ENCODE results near the gene TAF11L4.
A peak's percentile ranks its signal among the peaks of the same experiment; 100 is the strongest.
"Not testable (repeated sequence)": the region's sequence is repeated elsewhere in the genome, so short reads cannot be mapped to it uniquely, and the experiment has no call there.

TAF11L4 gene

GRCh38 chr5:17521501-17521900 lies at the start of gene TAF11L4:
TSS of gene TAF11L4 (plus strand) at chr5:17521801.
- not testable (repeated sequence) for DNase-seq

- DNase-seq = not testable (repeated sequence)
These were observed 46.5 kb upstream of the TAF11L4 start for GRCh38 chr5:17475064-17475463.

- DNase-seq = no peak
These were observed 44.6 kb upstream of the TAF11L4 start for GRCh38 chr5:17477043-17477442.

- DNase-seq = no peak
These were observed 43.9 kb upstream of the TAF11L4 start for GRCh38 chr5:17477573-17478265.

- DNase-seq = no peak
These were observed 40.2 kb upstream of the TAF11L4 start for GRCh38 chr5:17481378-17481777.

GRCh38 chr5:17482790-17483189 lies 38.8 kb upstream of the TAF11L4 start:
- DNase-seq = no peak

- not testable (repeated sequence) for DNase-seq
These were observed 35.0 kb upstream of the TAF11L4 start for GRCh38 chr5:17486464-17487173.

- no peak for DNase-seq
These were observed 34.5 kb upstream of the TAF11L4 start for GRCh38 chr5:17487174-17487512.

- DNase-seq = not testable (repeated sequence)
These were observed 30.3 kb upstream of the TAF11L4 start for GRCh38 chr5:17491257-17491656.

GRCh38 chr5:17492770-17493169 lies 28.8 kb upstream of the TAF11L4 start:
- DNase-seq = no peak

GRCh38 chr5:17497446-17497845 lies 24.2 kb upstream of the TAF11L4 start:
- DNase-seq = no peak

- DNase-seq = not testable (repeated sequence)
These were observed 23.7 kb upstream of the TAF11L4 start, which contains the start of gene TAF11L2 for GRCh38 chr5:17497931-17498330. TSS of gene TAF11L2 (plus strand) at chr5:17498231.

GRCh38 chr5:17511775-17512325 lies 9.8 kb upstream of the TAF11L4 start:
- no peak for DNase-seq

GRCh38 chr5:17517526-17517925 lies 4.1 kb upstream of the TAF11L4 start:
- not testable (repeated sequence) for DNase-seq

GRCh38 chr5:17518067-17518466 lies 3.5 kb upstream of the TAF11L4 start, which contains the start of gene TAF11L3:
TSS of gene TAF11L3 (plus strand) at chr5:17518367.
- DNase-seq = not testable (repeated sequence)

GRCh38 chr5:17519508-17519907 lies 2.1 kb upstream of the TAF11L4 start:
- not testable (repeated sequence) for DNase-seq

- not testable (repeated sequence) for DNase-seq
These were observed 3.3 kb downstream of the TAF11L4 start, which contains the start of gene TAF11L5 for GRCh38 chr5:17524935-17525334. TSS of gene TAF11L5 (plus strand) at chr5:17525235.

- peak; percentile 5 for DNase-seq
These were observed 4.9 kb downstream of the TAF11L4 start for GRCh38 chr5:17526504-17526903.

- DNase-seq = not testable (repeated sequence)
These were observed 6.8 kb downstream of the TAF11L4 start, which contains the start of gene TAF11L6 for GRCh38 chr5:17528369-17528768. TSS of gene TAF11L6 (plus strand) at chr5:17528669.

Measured in activated CD4-positive, alpha-beta T cell treated with anti-CD3 and anti-CD28 coated beads, Interleukin-2, amount 50 U/mL, for 1 hour (primary cell).